Bone marrow (tissue), 2 donors: ENCODE results near the gene MPL.

ENCODE experiments used
- DNase-seq, 2 donors: peaks; one replicate each; lab custom pipeline; 2025; lab: John Stamatoyannopoulos, UW

The MPL gene

GRCh38 chr1:43337588-43337987 is at the start of gene MPL:
Gene MPL (plus strand): TSS chr1:43337818. CDS start chr1:43337849, 31 bp downstream.
- no peak for DNase-seq

GRCh38 chr1:43288058-43288784 is 49.4 kb upstream of the MPL start:
- no peak for DNase-seq

- no peak for DNase-seq
These were observed 48.6 kb upstream of the MPL start for GRCh38 chr1:43288785-43289706.

- no peak for DNase-seq
These were observed 45.4 kb upstream of the MPL start for GRCh38 chr1:43292216-43292615.

GRCh38 chr1:43292679-43293078 is 44.9 kb upstream of the MPL start:
- no peak for DNase-seq

- DNase-seq: no peak
These were observed 44.4 kb upstream of the MPL start for GRCh38 chr1:43293176-43293575.

GRCh38 chr1:43293896-43294760 is 43.5 kb upstream of the MPL start:
- DNase-seq: peak in 1 of 2 donors; percentile 1

- DNase-seq: no peak
These were observed 42.9 kb upstream of the MPL start for GRCh38 chr1:43294761-43295160.

GRCh38 chr1:43296207-43296606 is 41.4 kb upstream of the MPL start:
- DNase-seq: no peak

GRCh38 chr1:43298055-43298454 is 39.6 kb upstream of the MPL start:
- DNase-seq: no peak

GRCh38 chr1:43299101-43299500 is 38.5 kb upstream of the MPL start:
- DNase-seq: no peak

GRCh38 chr1:43300378-43301094 is 37.1 kb upstream of the MPL start, which contains the start of gene TIE1:
Gene TIE1 (plus strand): TSS chr1:43300982. CDS start chr1:43301072, 90 bp downstream.
- peak in 1 of 2 donors; percentile 1 for DNase-seq

GRCh38 chr1:43302201-43302600 is 35.4 kb upstream of the MPL start:
- no peak for DNase-seq

GRCh38 chr1:43302721-43303470 is 34.7 kb upstream of the MPL start:
- DNase-seq: no peak

GRCh38 chr1:43303471-43304313 is 33.9 kb upstream of the MPL start:
- no peak for DNase-seq

- DNase-seq: peak in 1 of 2 donors; percentile 27
These were observed 33.3 kb upstream of the MPL start for GRCh38 chr1:43304314-43304681.

GRCh38 chr1:43304771-43305300 is 32.8 kb upstream of the MPL start:
- no peak for DNase-seq

- DNase-seq: no peak
These were observed 32.2 kb upstream of the MPL start for GRCh38 chr1:43305461-43305860.

- DNase-seq: no peak
These were observed 31.5 kb upstream of the MPL start for GRCh38 chr1:43305926-43306687.
